Lung (tissue), 12 donors: Measurements from ENCODE around the gene TBC1D22B. TPM values are rescaled to one million over a fixed set of nuclear protein-coding genes. Genes with fewer than 3 reads are reported as not detected.

Source experiments
- ATAC-seq: fragments of 200-7000 bp; cut with Tn5 transposase; one replicate; pipeline ENCODE4 v1.9.1; 2020; ENCODE audit warnings: moderate number of reproducible peaks; ENCODE audit not compliant: insufficient read depth, low FRiP score
- DNase-seq, 3 donors: peaks; one replicate each; pipeline ENCODE4 v3.0.0-alpha.2; 2013 to 2017
- H3K27ac ChIP-seq, 2 donors: one replicate each; pipeline ENCODE4 v1.5.1; 2013; ENCODE audit warnings: mild to moderate bottlenecking in 2 of 2, moderate library complexity in 2 of 2, control low read depth in 1 of 2, inconsistent platforms in 1 of 2, low read depth in 1 of 2, low read length in 1 of 2
- H3K27me3 ChIP-seq, 3 donors: one replicate each; pipeline ENCODE4 v1.5.1; 2013; ENCODE audit warnings: low read length in 2 of 3; ENCODE audit not compliant: control insufficient read depth in 3 of 3, insufficient read depth in 3 of 3
- H3K36me3 ChIP-seq, 4 donors: one replicate each; pipeline ENCODE4 v1.5.1; 2013; ENCODE audit warnings: low read length in 4 of 4, mild to moderate bottlenecking in 1 of 4, moderate library complexity in 1 of 4; ENCODE audit not compliant: control insufficient read depth in 4 of 4, insufficient read depth in 4 of 4
- H3K4me1 ChIP-seq, 5 donors: one replicate each; pipeline ENCODE4 v1.5.1; 2013; ENCODE audit warnings: low read length in 5 of 5, mild to moderate bottlenecking in 2 of 5, moderate library complexity in 1 of 5; ENCODE audit not compliant: control insufficient read depth in 5 of 5, insufficient read depth in 5 of 5
- H3K4me3 ChIP-seq: one replicate; pipeline ENCODE4 v1.5.1; 2013; ENCODE audit warnings: mild to moderate bottlenecking, control low read depth, moderate library complexity
- H3K9ac ChIP-seq, 2 donors: one replicate each; pipeline ENCODE4 v1.5.1; 2013; ENCODE audit warnings: low read length in 2 of 2, control low read depth in 1 of 2; ENCODE audit not compliant: insufficient read depth in 1 of 2
- H3K9me3 ChIP-seq, 4 donors: one replicate each; pipeline ENCODE4 v1.5.1; 2013; ENCODE audit warnings: low read length in 3 of 4, mild to moderate bottlenecking in 1 of 4, moderate library complexity in 1 of 4; ENCODE audit not compliant: control insufficient read depth in 4 of 4, insufficient read depth in 3 of 4
- CTCF ChIP-seq: IDR thresholded peaks from 2 replicates; pipeline ENCODE4 v1.5.1; 2012; ENCODE audit warnings: mild to moderate bottlenecking; ENCODE audit errors: control extremely low read depth, extremely low read depth
- WGBS, 2 donors: extraction: QIAGEN DNeasy Blood & Tissue Kit; methylation state at CpG; one replicate each; pipeline ENCODE4 v1.1.7; 2013; 5-methylcytosine and 5-hydroxymethylcytosine counted together
- polyA plus RNA-seq, 2 donors: library from polyadenylated mRNA; stranded (reverse); fragments of 200-250 nt; gene quantifications; one replicate each; pipeline ENCODE4 v1.2.1, GENCODE V29; 2013
- total RNA-seq, 2 donors: library from RNA; depleted of rRNA in 1 of 2; stranded (reverse); fragments of >200 nt in 1 of 2; gene quantifications; one replicate each; pipeline ENCODE4 v1.2.1, GENCODE V29; 2014 to 2021
- donor health status: control.
- donor health status: control.
- donor health status: Bipolar disorder and iron deficiency.
- donor health status: healthy.
- donor health status: DM: yes; HTN: yes; CAD: no.

The TBC1D22B gene
- total and polyA plus RNA-seq, 4 donors = 6.8 to 9.7 (median 8.8) TPM

DNA sequence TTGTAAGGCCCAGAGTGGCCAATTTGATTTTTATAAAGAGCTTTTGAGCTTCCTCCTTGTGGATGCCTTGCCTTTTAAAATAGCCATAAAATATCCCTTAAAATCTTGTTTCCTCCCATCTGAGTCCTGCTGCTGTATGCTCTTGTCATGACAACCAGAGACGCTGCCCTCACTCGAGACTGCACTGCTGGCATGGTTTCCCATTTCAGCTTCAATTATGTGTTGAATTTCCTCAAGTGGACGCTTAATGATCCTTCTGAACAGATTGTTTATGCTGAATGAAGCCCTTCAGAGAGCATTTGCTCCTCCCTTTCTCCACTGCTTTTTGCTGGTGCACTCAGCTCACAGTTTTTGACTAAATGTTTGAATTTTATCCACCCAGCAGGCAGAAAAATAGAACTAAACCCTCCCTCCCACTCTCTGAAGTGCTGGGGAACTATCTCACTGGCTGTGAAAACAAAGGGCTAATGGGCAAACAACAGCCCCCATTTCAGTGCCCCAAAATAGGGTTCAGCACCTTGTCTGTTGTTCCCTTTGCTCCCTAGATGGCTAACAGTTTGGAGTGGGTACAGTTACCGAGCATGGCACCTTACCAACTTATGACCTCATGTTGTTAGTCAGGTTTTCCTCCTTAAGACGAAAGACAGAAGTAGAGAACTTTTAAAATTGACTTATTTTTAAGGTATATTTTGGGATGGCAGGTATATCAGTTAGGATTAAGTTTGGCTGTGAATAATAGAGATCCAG lies 50.7 kb downstream of the TBC1D22B start:
- peak overlapping the region in 1 of 2 donors; percentile 45 for H3K9ac ChIP-seq
- H3K27ac ChIP-seq = peak overlapping the region in 1 of 2 donors; percentile 24
- WGBS, 2 donors = 59 to 73% methylated on average over 5 of the region's 5 CpGs
- H3K27me3 ChIP-seq = no peaks in the 10 kb centered on the region
- no peak for TF ChIP-seq CTCF
- peaks cover 3 to 7% (median 5%) of the 10 kb centered on the region in 4 donors for H3K36me3 ChIP-seq
- ATAC-seq = no peak
- peak; percentile 91 to 99 (median 98) for DNase-seq
- H3K9me3 ChIP-seq = no peaks in the 10 kb centered on the region
- peaks cover 2 to 38% (median 14%) of the 10 kb centered on the region in 5 donors for H3K4me1 ChIP-seq
- no peak overlapping the region for H3K4me3 ChIP-seq

- no peaks in the 10 kb centered on the region for H3K27me3 ChIP-seq
- H3K4me1 ChIP-seq = peaks cover 2 to 38% (median 14%) of the 10 kb centered on the region in 5 donors
- DNase-seq = no peak
- no peak overlapping the region for H3K4me3 ChIP-seq
- ATAC-seq = no peak
- no peak for TF ChIP-seq CTCF
- H3K27ac ChIP-seq = no peak overlapping the region
- H3K9me3 ChIP-seq = no peaks in the 10 kb centered on the region
- peaks cover 0 to 14% (median 9%) of the 10 kb centered on the region in 4 donors for H3K36me3 ChIP-seq
- 84 to 87% methylated on average over 1 of the region's 1 CpG for WGBS, 2 donors
- peak overlapping the region in 1 of 2 donors; percentile 45 for H3K9ac ChIP-seq
Observed at GRCh38 chr6:37309046-37309445, 51.5 kb downstream of the TBC1D22B start.

GRCh38 chr6:37309692-37310091 lies 52.1 kb downstream of the TBC1D22B start:
- no peak overlapping the region for H3K9ac ChIP-seq
- H3K27ac ChIP-seq = no peak overlapping the region
- H3K4me3 ChIP-seq = no peak overlapping the region
- H3K27me3 ChIP-seq = no peaks in the 10 kb centered on the region
- 65 to 85% methylated on average over 3 of the region's 3 CpGs for WGBS, 2 donors
- no peaks in the 10 kb centered on the region for H3K9me3 ChIP-seq
- no peak for ATAC-seq
- no peak for TF ChIP-seq CTCF
- H3K4me1 ChIP-seq = peaks cover 2 to 38% (median 14%) of the 10 kb centered on the region in 5 donors
- DNase-seq = no peak
- peaks cover 0 to 14% (median 11%) of the 10 kb centered on the region in 4 donors for H3K36me3 ChIP-seq

DNA sequence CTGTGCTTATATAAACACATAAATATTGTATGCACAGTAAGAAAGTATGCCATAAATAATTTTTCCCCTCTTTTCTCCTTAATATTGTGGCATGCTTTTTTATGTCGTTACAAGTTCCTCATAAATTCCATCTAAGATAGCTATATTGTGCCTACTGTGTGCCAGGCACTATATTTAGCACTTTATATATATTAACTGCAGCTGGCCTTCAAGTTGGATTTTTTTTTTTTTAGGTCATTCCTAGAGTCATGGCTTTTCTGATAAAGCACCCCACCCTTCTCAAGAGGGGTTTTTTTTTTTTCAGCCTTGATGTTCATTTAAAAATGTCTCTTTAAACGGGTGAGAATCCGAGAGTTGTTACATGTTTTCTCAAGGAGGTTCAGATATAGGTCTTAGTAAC lies 53.4 kb downstream of the TBC1D22B start:
- peaks cover 7 to 20% (median 15%) of the 10 kb centered on the region in 4 donors for H3K36me3 ChIP-seq
- no peaks in the 10 kb centered on the region for H3K9me3 ChIP-seq
- H3K27ac ChIP-seq = no peak overlapping the region
- no peak overlapping the region for H3K9ac ChIP-seq
- H3K4me3 ChIP-seq = no peak overlapping the region
- no peaks in the 10 kb centered on the region for H3K27me3 ChIP-seq
- DNase-seq (no peak), ATAC-seq (no peak)
- TF ChIP-seq CTCF = no peak
- peaks cover 3 to 38% (median 14%) of the 10 kb centered on the region in 5 donors for H3K4me1 ChIP-seq
- 86 to 93% methylated on average over 3 of the region's 3 CpGs for WGBS, 2 donors
